NCI-H82 (cell line): ENCODE measurements around the gene CEBPG.

Source experiments
- DNase-seq: peaks from one replicate; lab custom pipeline; 2025; lab: John Stamatoyannopoulos, UW

Gene CEBPG

DNA sequence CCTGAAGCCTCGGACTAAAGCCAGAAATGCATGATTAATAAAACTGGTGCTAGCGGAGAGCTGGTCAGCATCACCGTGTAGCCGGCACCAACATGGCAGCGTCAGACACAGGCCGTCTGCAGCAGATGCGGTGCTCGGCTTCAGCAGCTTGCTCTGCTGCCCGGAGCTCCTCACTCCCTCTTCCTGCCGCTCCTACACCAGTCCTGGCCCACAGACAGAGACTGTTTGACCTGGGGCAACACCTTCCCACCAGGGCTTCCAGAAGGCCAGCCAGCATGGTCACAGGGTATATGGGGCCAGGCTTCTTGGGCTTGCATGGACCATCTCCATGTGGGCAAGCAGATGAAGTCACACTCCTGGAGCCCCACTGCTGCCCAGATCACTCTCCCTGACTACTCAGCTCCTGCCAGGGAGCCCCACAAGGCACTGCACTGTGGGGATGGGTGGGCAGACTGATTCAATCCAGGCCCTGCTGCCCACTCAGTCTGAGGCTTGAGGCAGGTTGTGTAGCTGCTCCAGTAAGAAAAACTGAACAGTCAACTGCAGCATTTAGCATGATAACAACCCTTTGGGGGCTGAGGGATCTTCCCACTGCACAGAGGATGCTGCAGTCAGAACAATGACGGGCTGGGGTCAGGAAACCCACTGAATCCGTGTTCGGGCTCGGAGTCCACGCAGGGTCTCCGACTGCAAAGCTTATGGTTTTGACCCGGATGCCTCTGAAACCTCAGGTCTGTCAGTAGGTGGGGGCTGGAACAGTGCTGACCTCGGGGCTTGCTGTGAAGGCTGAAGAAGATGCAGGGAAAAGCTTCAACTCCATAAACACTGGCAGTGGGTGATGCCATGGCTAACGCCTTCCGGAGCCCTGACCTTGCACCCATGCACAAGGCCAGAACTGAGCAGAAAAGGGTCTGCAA is 45.6 kb downstream of the CEBPG start:
- no peak for DNase-seq

DNA sequence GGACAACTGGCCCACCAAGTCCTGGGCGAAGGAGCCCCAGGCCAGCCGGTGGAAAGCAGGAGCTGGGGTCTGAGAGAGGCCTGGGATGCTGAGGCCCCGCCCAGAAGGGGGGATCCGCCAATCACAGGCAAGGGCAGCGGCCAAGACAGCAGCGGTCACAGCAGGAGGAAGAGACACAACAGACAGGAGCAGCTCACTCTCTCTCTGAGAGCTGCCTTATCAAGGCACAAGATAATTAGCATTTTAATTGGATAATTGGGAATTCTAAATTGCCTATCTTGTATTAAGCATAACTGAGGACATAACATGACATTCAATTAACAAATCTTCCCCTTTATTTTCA is 46.2 kb downstream of the CEBPG start:
- DNase-seq = peak; percentile 51

DNA sequence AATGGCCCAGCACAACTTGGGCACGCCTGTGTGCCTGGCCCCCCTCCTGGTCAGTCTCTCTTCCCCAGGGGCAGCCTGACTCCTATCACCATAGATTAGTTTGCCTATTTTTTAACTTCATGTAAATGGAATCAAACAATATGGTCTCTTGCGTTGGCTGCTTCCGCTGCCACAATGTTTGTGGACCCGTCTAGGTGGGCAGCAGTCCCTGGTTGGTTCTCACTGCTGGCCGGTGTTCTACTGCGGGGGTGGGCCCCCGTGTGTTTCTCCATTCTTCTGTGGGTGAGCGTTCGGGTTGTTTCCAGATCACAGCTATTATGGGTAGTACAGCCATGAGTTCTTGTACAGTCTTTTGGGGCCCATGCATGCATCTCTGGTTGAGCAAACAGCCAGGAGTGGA is 47.3 kb downstream of the CEBPG start:
- DNase-seq = no peak

DNA sequence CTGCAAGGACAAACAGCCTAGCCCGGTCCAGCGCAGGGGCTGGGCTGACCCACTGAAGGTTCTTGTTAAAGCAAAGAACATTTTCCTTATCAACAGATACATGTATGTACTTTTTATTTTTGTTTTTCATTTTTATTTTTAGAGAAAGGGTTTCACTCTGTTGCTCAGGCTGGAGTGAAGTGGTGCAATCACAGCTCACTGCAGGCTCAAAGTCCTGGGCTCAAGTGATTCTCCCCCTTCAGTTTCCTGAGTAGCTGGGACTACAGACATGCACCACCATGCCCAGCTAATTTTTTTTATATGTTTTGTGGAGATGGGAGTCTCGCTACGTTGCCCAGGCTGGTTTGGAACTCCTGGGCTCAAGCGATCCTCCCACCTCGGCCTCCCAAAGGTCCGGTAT is 47.9 kb downstream of the CEBPG start:
- no peak for DNase-seq

DNA sequence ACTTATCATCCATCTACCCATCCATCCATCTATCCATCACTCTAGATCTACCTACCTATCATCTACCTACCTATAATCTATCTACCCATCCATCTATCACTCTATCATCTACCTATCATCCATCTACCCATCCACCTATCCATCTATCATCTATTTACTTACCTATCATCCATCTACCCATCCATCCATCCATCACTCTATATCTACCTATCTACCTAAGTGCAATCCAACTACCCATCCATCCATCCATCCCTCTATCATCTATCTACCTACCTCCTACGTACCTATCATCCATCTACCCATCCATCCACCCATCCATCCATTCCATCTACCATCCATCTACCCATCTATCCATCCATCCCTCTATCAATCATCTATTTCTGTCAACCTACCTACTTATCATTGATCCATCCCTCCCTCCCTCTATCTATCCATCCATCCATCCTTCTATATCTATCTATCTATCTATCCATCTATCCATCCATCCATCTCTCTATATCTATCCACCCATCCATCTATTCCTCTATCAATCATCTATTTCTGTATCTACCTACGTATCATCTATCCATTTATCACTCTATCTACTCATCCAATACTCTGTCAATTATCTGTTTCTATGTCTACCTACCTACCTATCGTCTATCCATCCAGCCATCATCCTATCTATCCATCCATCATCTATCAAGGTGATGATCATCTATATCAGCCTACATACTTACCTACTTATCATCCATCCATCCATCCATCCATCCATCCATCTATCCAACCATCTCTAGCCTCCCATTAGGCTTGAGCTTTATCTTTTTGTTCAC is 49.1 kb downstream of the CEBPG start:
- DNase-seq = no peak

DNA sequence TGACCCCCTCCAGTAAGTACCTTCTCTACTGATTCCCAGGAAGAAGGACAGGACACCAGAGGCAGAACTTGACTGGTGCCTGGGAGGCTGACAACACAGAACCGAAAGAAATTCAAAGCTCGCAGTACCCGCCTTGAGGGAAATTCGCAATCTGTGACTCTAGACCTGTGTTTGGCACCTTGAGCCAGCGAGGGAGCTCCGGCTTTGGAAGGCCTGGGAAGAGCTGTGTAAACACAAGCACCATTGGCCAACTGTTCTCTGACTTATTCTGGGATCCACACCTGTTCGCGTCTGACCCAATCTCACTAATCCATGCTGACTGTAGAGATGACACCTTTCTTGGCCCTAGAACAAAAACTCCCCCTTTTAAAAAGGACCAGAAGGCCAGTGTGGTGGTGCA is 50.7 kb downstream of the CEBPG start:
- DNase-seq = peak; percentile 10

DNA sequence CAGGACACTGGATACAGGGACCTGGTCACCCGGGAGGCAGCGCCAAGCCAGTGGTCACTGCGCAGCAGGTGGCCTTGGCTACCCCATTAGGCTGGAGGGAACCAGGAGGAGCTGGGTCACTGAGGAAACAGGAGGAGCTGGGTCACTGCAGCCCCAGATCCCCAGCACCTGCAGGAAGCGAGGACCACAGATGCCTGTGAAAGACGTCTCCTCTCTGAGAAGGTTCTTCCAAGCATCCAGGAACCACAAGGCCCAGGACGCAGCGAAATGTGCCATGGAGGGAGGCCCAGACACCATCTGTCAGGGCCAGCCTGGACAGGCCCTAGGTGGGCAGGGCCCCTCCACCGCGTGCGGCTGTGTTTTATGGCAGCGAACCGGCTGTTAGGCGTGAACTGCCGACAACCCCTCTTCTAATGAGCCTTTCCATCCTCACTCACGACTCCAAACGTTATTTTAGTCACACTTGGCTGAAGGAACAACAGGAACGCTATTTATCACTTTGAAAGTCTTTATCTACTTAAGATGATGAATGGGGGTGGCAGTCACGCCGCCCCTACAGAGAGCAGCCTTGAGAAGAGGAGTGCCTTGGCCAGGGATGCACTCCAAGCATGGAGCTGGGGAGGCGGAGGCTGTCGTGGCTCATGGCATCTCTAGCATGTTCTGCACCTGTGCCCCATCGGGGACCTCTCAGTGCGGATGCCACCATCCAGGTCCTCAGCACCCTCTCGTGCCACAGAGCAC is 53.3 kb downstream of the CEBPG start:
- peak; percentile 31 for DNase-seq

DNA sequence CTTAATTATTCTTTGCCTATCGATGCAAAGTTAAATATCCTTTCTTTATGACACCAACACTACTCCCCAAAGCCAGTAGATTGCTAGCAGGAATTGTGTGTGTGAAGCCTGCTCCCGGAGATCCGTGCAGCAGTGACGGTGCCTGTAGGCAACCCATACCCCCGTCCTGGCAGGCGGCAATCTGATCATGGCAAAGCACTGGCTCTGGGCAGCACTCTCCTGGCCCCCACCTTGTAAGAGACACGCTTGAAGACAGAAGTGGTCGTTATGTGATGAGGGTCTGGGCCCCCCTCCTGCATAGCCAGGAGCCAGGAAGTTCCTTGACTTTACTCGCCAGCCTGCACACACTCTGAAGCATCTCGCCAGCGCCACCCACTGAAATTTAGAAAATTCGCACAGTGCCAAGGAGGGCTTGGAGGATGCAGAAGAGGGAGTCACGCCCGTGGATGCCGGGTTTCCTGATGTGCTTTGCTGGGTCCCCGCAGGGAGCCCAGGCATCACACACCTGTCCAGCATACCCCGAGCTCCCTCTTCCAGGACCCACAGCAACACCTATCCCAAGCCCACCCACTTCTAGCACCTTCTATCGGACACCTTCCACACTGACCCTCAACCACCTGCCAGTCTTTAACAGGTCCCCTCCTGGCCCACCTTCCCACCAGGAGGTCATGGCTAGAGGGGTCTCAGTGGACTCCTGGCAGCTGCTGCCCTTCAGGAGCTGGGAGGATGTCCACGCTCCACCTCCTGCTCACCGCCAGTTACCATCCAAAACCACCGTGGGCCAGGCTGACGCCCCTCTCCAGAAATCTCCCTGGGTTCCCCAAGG is 54.5 kb downstream of the CEBPG start:
- DNase-seq = no peak

DNA sequence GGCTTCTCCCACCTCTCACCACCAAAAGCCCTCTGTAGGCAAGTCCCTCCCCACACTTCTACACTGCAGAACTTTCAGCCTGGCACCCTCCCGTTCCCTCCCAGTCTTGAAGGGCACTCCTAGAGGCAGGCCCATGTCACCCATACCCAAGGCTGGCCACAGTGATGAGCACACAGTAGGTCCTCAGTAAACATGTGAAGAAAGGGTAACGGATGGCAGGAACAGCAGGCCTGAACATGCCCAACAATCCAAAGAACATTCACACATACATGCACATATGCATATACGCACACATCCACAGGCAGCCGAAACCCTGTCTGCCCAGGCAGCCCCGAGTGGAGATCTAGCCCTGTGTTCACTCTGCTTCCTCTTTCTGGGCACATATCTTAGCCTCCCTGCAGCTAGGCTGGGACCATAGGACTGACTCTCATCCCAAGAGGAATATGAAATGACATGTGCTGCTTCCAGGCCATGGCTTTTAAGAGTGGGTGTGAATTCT is 55.2 kb downstream of the CEBPG start:
- no peak for DNase-seq

DNA sequence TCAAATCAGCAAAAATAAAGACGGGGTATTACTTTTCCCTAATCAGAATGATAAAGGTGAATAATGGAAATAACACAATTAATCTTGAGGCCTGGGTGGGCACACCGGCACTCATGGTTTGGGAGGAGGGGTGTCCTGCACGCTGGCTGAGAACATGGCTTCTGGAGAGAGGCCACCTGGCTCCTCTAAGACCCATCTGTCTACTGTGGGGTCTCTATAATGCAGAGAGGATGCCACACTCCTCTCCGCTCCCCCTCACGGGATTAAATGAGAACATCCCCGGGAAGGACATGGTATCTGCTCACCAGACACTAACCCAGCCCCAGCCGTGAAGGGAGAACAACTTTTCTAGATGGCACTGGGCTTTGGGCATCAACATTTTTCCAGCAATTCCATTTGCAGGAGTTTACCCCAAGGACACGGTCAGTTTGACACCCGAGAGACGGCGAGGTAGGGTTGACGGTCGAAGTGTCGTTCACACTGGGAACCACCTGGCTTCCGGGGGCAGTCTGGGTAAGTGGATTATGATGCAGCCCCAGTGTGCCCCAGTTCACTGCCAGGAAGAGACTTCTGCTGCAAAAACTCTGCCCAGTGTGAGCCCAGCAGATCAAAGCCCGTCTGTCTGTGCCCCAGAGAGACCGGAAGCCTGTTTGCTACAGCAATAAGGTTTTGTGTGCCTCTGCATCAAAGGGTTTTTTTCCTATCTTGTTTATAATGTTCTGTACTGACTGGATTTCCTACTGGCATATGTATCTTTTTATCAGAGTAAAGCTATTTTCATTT is 56.6 kb downstream of the CEBPG start:
- peak; percentile 89 for DNase-seq

DNA sequence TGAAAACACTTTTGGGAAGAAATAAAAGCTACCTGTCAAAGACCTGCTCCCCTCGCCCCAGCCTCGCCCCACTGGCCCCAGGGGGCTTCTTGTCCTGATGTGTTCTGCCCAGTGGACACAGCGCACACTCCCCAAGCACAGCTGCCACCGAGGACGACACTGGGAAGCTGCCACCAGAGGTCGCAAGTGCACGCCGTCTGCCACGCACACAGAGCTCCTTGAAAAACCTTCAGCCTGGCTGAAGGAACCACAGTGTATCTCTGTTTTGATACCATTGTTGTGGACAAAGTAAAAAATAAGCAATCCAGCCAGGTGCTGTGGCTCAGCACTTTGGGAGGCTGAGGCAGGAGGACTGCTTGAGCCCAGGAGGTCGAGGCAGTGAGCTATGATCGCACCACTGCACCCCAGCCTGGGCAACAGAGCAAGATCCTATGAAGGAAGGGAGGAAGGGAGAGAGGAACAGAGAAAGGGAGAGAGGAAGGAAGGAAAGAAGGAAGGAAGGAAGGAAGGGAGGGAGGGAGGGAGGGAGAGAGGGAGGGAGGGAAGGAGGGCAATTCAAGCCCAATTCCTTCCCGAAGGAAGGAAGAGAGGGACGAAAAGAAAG is 57.3 kb downstream of the CEBPG start:
- DNase-seq = peak; percentile 88

DNA sequence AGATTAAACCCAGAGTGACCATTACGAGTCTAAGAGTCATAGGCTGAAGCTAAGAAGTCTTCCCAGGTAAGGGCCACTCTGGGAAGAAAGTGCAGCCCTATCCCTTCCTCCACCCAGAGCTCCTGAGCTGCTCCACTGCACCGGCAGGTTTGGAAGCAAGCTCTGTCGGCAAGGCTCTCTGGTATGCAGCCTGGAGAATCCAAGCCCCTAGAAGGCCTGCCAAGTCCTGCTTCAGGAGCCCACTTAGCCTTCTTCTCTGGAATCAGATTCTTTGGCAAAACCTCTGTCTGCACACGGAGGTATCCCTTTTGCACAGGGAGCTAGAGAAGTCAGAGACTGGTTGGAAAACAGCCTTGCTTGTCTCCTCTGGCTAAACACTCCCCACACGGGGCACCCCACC is 58.5 kb downstream of the CEBPG start:
- no peak for DNase-seq
